IMR-90 (cell line): ENCODE data around the gene HMGCLL1. TPM values are rescaled to one million over a fixed set of nuclear protein-coding genes. Genes with fewer than 3 reads are reported as not detected.

Experiments used
- ATAC-seq: fragments of 200-7000 bp; cut with Tn5 transposase; 2 replicates; pipeline ENCODE4 v1.9.1; 2020; ENCODE audit warnings: low read depth, mild to moderate bottlenecking, moderate library complexity
- BruUV-seq: library from RNA; stranded (reverse); fragments of 400-500 nt; replicated peaks from 2 replicates; lab custom pipeline; 2021; lab: Mats Ljungman, UMichigan
- CTCF ChIA-PET: fragments of 300-600 bp; formaldehyde crosslinking; extraction: SDS; loops from one replicate; lab custom pipeline; 2021; ENCODE audit warnings: antibody characterized with exemption; lab: Yijun Ruan, JAX
- POLR2A ChIA-PET: fragments of 300-600 bp; sonication (Branson Sonifier 250); formaldehyde crosslinking; loops from one replicate; lab custom pipeline; 2022; ENCODE audit warnings: antibody characterized with exemption; ENCODE audit not compliant: unreplicated experiment; lab: Charles Lee
- DNase-seq: peaks from one replicate; pipeline ENCODE4 v3.0.0; 2013
- H2AFZ ChIP-seq: replicated peaks from 2 replicates; pipeline ENCODE3; 2013; ENCODE audit warnings: low read length, mild to moderate bottlenecking; ENCODE audit not compliant: poor library complexity
- H2AK5ac ChIP-seq: 2 replicates; pipeline ENCODE4 v1.6.1; 2013; ENCODE audit warnings: low read depth, low read length, inconsistent platforms
- H2AK9ac ChIP-seq: replicated peaks from 2 replicates; pipeline ENCODE3; 2013; ENCODE audit warnings: mild to moderate bottlenecking, low read depth, low read length, moderate library complexity; ENCODE audit not compliant: poor library complexity
- H2BK120ac ChIP-seq: 2 replicates; pipeline ENCODE4 v1.6.1; 2013; ENCODE audit warnings: low read depth, low read length, inconsistent platforms
- H2BK15ac ChIP-seq: 3 replicates; pipeline ENCODE4 v1.6.1; 2013; ENCODE audit warnings: low read depth, low read length, inconsistent platforms
- H2BK20ac ChIP-seq: 2 replicates; pipeline ENCODE4 v1.6.1; 2013; ENCODE audit warnings: low read depth, mild to moderate bottlenecking, inconsistent platforms, low read length, moderate library complexity
- H2BK5ac ChIP-seq: 2 replicates; pipeline ENCODE4 v1.6.1; 2013; ENCODE audit warnings: mild to moderate bottlenecking, low read depth, low read length, inconsistent platforms; ENCODE audit not compliant: poor library complexity, severe bottlenecking
- H3K14ac ChIP-seq: replicated peaks from 2 replicates; pipeline ENCODE4 v1.6.1; 2013; ENCODE audit warnings: low read depth, low read length, inconsistent platforms
- H3K18ac ChIP-seq: 2 replicates; pipeline ENCODE4 v1.6.1; 2013; ENCODE audit warnings: low read depth, low read length, control low read depth
- H3K23ac ChIP-seq: 2 replicates; pipeline ENCODE4 v1.6.1; 2013; ENCODE audit warnings: low read depth, low read length, inconsistent platforms
- H3K27ac ChIP-seq: 2 replicates; pipeline ENCODE4 v1.5.1; 2013; ENCODE audit warnings: mild to moderate bottlenecking, control low read depth, low read length; ENCODE audit not compliant: insufficient read depth
- H3K27me3 ChIP-seq: 2 replicates; pipeline ENCODE4 v1.6.1; 2013; ENCODE audit warnings: low read length; ENCODE audit not compliant: control insufficient read depth, insufficient read depth
- H3K36me3 ChIP-seq: 2 replicates; pipeline ENCODE4 v1.6.1; 2013; ENCODE audit warnings: low read length, mixed read lengths; ENCODE audit not compliant: control insufficient read depth, insufficient read depth
- H3K4ac ChIP-seq: 2 replicates; pipeline ENCODE4 v1.6.1; 2013; ENCODE audit warnings: low read depth, low read length, inconsistent platforms
- H3K4me1 ChIP-seq: 2 replicates; pipeline ENCODE4 v1.6.1; 2013; ENCODE audit warnings: low read length, mixed read lengths; ENCODE audit not compliant: control insufficient read depth, insufficient read depth
- H3K4me2 ChIP-seq: 2 replicates; pipeline ENCODE4 v1.6.1; 2013; ENCODE audit warnings: low read depth, mild to moderate bottlenecking, control low read depth, low read length, moderate library complexity
- H3K4me3 ChIP-seq: 2 replicates; pipeline ENCODE4 v1.5.1; 2013; ENCODE audit warnings: low read depth, mild to moderate bottlenecking, control low read depth, low read length, moderate library complexity; ENCODE audit not compliant: insufficient read depth
- H3K56ac ChIP-seq: 2 replicates; pipeline ENCODE4 v1.6.1; 2013; ENCODE audit warnings: low read length, inconsistent platforms; ENCODE audit not compliant: insufficient read depth; ENCODE audit errors: extremely low read depth
- H3K79me1 ChIP-seq, 2 experiments: 2 replicates each; pipeline ENCODE4 v1.6.1; 2013; ENCODE audit warnings: low read length in 2 of 2, inconsistent platforms in 1 of 2, low read depth in 1 of 2
- H3K9ac ChIP-seq: 2 replicates; pipeline ENCODE4 v1.6.1; 2013; ENCODE audit warnings: low read depth, low read length, control low read depth
- H3K9me1 ChIP-seq: 2 replicates; pipeline ENCODE4 v1.6.1; 2013; ENCODE audit warnings: low read length, inconsistent platforms; ENCODE audit not compliant: insufficient read depth
- H3K9me3 ChIP-seq: 2 replicates; pipeline ENCODE4 v1.6.1; 2013; ENCODE audit warnings: low read length; ENCODE audit not compliant: control insufficient read depth, insufficient read depth
- H4K20me1 ChIP-seq: 2 replicates; pipeline ENCODE4 v1.6.1; 2013; ENCODE audit warnings: low read length, inconsistent platforms; ENCODE audit not compliant: insufficient read depth
- H4K5ac ChIP-seq: 2 replicates; pipeline ENCODE4 v1.6.1; 2013; ENCODE audit warnings: mild to moderate bottlenecking, low read depth, low read length, control low read depth
- H4K8ac ChIP-seq, 2 experiments: 2 replicates each; pipeline ENCODE4 v1.6.1; 2013; ENCODE audit warnings: low read depth in 2 of 2, low read length in 2 of 2, control low read depth in 1 of 2, inconsistent platforms in 1 of 2
- H4K91ac ChIP-seq: 2 replicates; pipeline ENCODE4 v1.6.1; 2013; ENCODE audit warnings: low read depth, low read length, inconsistent platforms; ENCODE audit not compliant: insufficient read depth
- BHLHE40 ChIP-seq: fragments of 150-350 bp; IDR thresholded peaks from 2 replicates; pipeline ENCODE4 v1.6.1; 2016; ENCODE audit warnings: mild to moderate bottlenecking, low read depth, low read length
- CEBPB ChIP-seq: IDR thresholded peaks from 2 replicates; pipeline ENCODE4 v1.6.1; 2012; ENCODE audit warnings: low read depth, low read length, improper control_type of control experiment
- CHD1 ChIP-seq: IDR thresholded peaks from 2 replicates; pipeline ENCODE4 v1.6.1; 2012; ENCODE audit warnings: low read depth, low read length, improper control_type of control experiment
- FOS ChIP-seq: fragments of 150-350 bp; IDR thresholded peaks from 2 replicates; pipeline ENCODE4 v1.6.1; 2016; ENCODE audit warnings: low read depth, low read length
- MAFK ChIP-seq: IDR thresholded peaks from 2 replicates; pipeline ENCODE4 v1.6.1; 2012; ENCODE audit warnings: low read depth, low read length, improper control_type of control experiment
- MAZ ChIP-seq: IDR thresholded peaks from 2 replicates; pipeline ENCODE4 v1.6.1; 2012; ENCODE audit warnings: low read depth, mild to moderate bottlenecking, low read length, improper control_type of control experiment, moderate library complexity, borderline replicate concordance
- MXI1 ChIP-seq: IDR thresholded peaks from 2 replicates; pipeline ENCODE4 v1.6.1; 2012; ENCODE audit warnings: low read depth, mild to moderate bottlenecking, low read length, moderate library complexity, borderline replicate concordance
- NFE2L2 ChIP-seq: fragments of 150-350 bp; IDR thresholded peaks from 2 replicates; pipeline ENCODE4 v1.6.1; 2016; ENCODE audit warnings: low read depth, mild to moderate bottlenecking, low read length
- POLR2A ChIP-seq: IDR thresholded peaks from 2 replicates; pipeline ENCODE4 v1.6.1; 2012; ENCODE audit warnings: mild to moderate bottlenecking, low read depth, low read length
- RAD21 ChIP-seq: IDR thresholded peaks from 2 replicates; pipeline ENCODE4 v1.6.1; 2012; ENCODE audit warnings: low read length, improper control_type of control experiment
- RCOR1 ChIP-seq: IDR thresholded peaks from 2 replicates; pipeline ENCODE4 v1.6.1; 2012; ENCODE audit warnings: mild to moderate bottlenecking, low read length, improper control_type of control experiment; ENCODE audit not compliant: insufficient replicate concordance
- RFX5 ChIP-seq: IDR thresholded peaks from 2 replicates; pipeline ENCODE4 v1.8.0; 2012; ENCODE audit warnings: low read depth, mild to moderate bottlenecking, low read length, moderate library complexity
- SMC3 ChIP-seq: fragments of 150-350 bp; IDR thresholded peaks from 2 replicates; pipeline ENCODE4 v1.6.1; 2016; ENCODE audit warnings: low read depth, mild to moderate bottlenecking, antibody characterized with exemption, low read length, moderate library complexity
- WGBS, 2 experiments: methylation state at CpG; one replicate each; pipeline versions ENCODE4 v1.1.5 to v1.1.7; 2013; ENCODE audit warnings: missing lambda C conversion rate in 2 of 2; ENCODE audit not compliant: insufficient read length in 1 of 2; ENCODE audit errors: extremely low coverage in 2 of 2; 5-methylcytosine and 5-hydroxymethylcytosine counted together
- dilution Hi-C: fragments of 300-500 bp; cut with HindIII; formaldehyde crosslinking; loops from one replicate; pipeline ENCODE4 v1.14.3; 2018; ENCODE audit warnings: low sequenced_read_pairs; ENCODE audit not compliant: unreplicated experiment
- in situ Hi-C: fragments of 300-500 bp; cut with MboI; formaldehyde crosslinking; loops from 3 replicates; pipeline ENCODE4 v1.14.3; 2019; ENCODE audit warnings: low sequenced_read_pairs, inconsistent platforms, mixed read lengths
- intact Hi-C: fragments of 100-400 bp; cut with micrococcal nuclease; formaldehyde crosslinking; loops from 2 replicates; pipeline ENCODE4 v1.10.0; 2022
- polyA plus RNA-seq, 3 experiments: library from polyadenylated mRNA; depleted of rRNA; stranded (reverse); fragments of >200 nt; gene quantifications; 2 replicates each; pipeline ENCODE4 v1.2.3, GENCODE V29; 2012; ENCODE audit warnings: low replicate concordance in 1 of 3
- total RNA-seq: library from RNA; depleted of rRNA; stranded (reverse); fragments of >200 nt; gene quantifications from 2 replicates; pipeline ENCODE4 v1.2.3, GENCODE V29; 2012
- TF ChIP-seq, protein P1 (sequence below): fragments of 150-350 bp; IDR thresholded peaks from 2 replicates; pipeline ENCODE4 v1.6.1; 2016; ENCODE audit warnings: low read depth, mild to moderate bottlenecking, low read length, moderate library complexity, borderline replicate concordance
- TF ChIP-seq, protein P2 (sequence below): conservative IDR thresholded peaks from 2 replicates; pipeline ENCODE4 v1.5.1; 2012; ENCODE audit warnings: mild to moderate bottlenecking, low read depth, low read length, improper control_type of control experiment
- TF ChIP-seq, protein P3 (sequence below): fragments of 150-350 bp; IDR thresholded peaks from 2 replicates; pipeline ENCODE4 v1.6.1; 2017; ENCODE audit warnings: mild to moderate bottlenecking, antibody characterized with exemption, low read length, low read depth

The HMGCLL1 gene
- total and polyA plus RNA-seq, 2 of the 4 experiments (the other 2 are of a cell fraction) = 0.03 TPM; not detected in 1

DNA sequence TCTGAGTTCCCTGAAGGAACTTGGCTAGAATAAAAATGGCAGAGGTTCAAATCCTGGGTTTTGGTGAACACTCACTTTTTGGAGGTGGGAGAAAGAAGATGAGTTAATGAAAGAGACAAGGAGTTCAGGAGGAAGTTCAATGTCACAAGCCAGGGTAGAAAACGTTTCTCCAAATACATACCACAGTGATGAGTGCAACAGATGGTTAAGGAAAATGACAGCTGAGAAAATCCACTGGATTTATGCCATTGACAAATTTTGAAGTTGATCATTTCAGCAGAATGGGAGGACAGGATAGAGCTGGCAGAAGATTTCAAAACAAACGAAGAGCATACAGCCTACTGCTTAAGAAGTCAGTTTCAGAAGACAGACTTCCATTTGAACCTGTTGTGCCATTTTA is 129.0 kb downstream of the HMGCLL1 start:
- no peak overlapping the region for H4K8ac ChIP-seq
- WGBS, 2 experiments = no CpG with 5 or more reads among the region's 2 CpGs
- TF ChIP-seq FOS (no peak), BHLHE40 (no peak), MAFK (no peak), RAD21 (no peak), CHD1 (no peak), CEBPB (no peak), POLR2A (no peak), MXI1 (no peak), MAZ (no peak), RFX5 (no peak), RCOR1 (no peak), SMC3 (no peak), NFE2L2 (no peak)
- TF ChIP-seq, protein P1, sequence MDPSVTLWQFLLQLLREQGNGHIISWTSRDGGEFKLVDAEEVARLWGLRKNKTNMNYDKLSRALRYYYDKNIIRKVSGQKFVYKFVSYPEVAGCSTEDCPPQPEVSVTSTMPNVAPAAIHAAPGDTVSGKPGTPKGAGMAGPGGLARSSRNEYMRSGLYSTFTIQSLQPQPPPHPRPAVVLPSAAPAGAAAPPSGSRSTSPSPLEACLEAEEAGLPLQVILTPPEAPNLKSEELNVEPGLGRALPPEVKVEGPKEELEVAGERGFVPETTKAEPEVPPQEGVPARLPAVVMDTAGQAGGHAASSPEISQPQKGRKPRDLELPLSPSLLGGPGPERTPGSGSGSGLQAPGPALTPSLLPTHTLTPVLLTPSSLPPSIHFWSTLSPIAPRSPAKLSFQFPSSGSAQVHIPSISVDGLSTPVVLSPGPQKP = no peak
- TF ChIP-seq, protein P2, sequence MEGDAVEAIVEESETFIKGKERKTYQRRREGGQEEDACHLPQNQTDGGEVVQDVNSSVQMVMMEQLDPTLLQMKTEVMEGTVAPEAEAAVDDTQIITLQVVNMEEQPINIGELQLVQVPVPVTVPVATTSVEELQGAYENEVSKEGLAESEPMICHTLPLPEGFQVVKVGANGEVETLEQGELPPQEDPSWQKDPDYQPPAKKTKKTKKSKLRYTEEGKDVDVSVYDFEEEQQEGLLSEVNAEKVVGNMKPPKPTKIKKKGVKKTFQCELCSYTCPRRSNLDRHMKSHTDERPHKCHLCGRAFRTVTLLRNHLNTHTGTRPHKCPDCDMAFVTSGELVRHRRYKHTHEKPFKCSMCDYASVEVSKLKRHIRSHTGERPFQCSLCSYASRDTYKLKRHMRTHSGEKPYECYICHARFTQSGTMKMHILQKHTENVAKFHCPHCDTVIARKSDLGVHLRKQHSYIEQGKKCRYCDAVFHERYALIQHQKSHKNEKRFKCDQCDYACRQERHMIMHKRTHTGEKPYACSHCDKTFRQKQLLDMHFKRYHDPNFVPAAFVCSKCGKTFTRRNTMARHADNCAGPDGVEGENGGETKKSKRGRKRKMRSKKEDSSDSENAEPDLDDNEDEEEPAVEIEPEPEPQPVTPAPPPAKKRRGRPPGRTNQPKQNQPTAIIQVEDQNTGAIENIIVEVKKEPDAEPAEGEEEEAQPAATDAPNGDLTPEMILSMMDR = no peak
- TF ChIP-seq, protein P3, sequence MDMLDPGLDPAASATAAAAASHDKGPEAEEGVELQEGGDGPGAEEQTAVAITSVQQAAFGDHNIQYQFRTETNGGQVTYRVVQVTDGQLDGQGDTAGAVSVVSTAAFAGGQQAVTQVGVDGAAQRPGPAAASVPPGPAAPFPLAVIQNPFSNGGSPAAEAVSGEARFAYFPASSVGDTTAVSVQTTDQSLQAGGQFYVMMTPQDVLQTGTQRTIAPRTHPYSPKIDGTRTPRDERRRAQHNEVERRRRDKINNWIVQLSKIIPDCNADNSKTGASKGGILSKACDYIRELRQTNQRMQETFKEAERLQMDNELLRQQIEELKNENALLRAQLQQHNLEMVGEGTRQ = no peak
- peaks cover 2% of the 10 kb centered on the region; the same call in 1 of the 2 replicates for H3K9me1 ChIP-seq
- ChIA-PET CTCF (interaction anchor here (0.8 kb wide), 1 partner anchor 31 kb away, joined by 3 read pairs; no protein-coding TSS in a partner anchor), POLR2A (no interaction called here)
- H3K27me3 ChIP-seq = no peaks in the 10 kb centered on the region
- H3K9me3 ChIP-seq = no peaks in the 10 kb centered on the region
- H3K36me3 ChIP-seq = no peaks in the 10 kb centered on the region
- ATAC-seq = peak; percentile 31
- H4K20me1 ChIP-seq = no peaks in the 10 kb centered on the region
- H2AFZ ChIP-seq = no peak overlapping the region
- intact Hi-C loops = no loop called here
- H3K14ac ChIP-seq = no peak overlapping the region
- H3K4me1 ChIP-seq = peaks cover 1% of the 10 kb centered on the region
- H4K5ac ChIP-seq = no peak overlapping the region
- in situ Hi-C loops = no loop called here
- peak; percentile 27 for DNase-seq
- no peak overlapping the region for H3K4ac ChIP-seq
- H3K23ac ChIP-seq = no peak overlapping the region
- no peak overlapping the region for H4K91ac ChIP-seq
- 0 out of 2 replicates have a peak overlapping the region, but pooled peaks have one; percentile 3 for H2BK120ac ChIP-seq
- no peak overlapping the region for H3K4me3 ChIP-seq
- H3K79me1 ChIP-seq = no peaks in the 10 kb centered on the region
- dilution Hi-C loops = no loop called here
- no peak overlapping the region for H3K9ac ChIP-seq
- BruUV-seq = no TSS peak
- no peak overlapping the region for H3K4me2 ChIP-seq
- H2BK20ac ChIP-seq = no peak overlapping the region; the same call in 1 of the 2 replicates
- no peak overlapping the region for H2BK5ac ChIP-seq
- H3K18ac ChIP-seq = no peak overlapping the region
- no peak overlapping the region for H2AK5ac ChIP-seq
- H2AK9ac ChIP-seq = no peak overlapping the region
- H3K27ac ChIP-seq = no peak overlapping the region
- no peak overlapping the region for H2BK15ac ChIP-seq
- H3K56ac ChIP-seq = no peak overlapping the region
